ENCODE results near the gene MYOCOS.

MYOCOS gene

DNA sequence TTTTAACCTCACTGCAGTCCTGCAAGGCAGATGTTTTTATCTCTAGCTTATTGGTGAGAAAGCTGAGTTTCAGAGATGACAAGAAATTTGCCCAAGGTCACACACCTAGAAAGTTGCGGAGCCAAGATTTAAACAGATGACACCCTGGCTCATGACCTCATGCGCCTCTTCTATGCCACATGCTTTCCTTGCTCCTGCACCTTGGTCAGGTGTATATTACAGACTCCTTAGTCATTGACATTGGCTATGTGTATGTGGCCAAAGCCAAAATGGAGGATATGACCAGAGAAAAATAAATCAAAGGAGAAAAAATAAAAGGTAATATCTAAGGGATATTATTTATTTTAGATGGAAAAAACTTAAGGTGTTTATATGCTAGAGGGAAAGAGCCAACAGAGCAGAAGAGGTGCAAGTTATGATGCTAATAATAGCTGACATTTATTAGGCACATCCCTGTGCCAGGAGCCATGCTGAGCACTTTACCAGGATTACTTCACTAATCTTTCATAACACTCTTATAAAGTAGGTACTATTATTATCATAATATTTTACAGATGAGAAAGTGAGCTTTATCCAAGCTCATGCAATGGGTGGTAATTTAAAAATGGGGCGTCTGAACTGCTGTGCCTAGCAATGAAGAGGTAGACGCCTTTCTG is 44.2 kb downstream of the MYOCOS start:
- TF ChIP-seq, protein P1, sequence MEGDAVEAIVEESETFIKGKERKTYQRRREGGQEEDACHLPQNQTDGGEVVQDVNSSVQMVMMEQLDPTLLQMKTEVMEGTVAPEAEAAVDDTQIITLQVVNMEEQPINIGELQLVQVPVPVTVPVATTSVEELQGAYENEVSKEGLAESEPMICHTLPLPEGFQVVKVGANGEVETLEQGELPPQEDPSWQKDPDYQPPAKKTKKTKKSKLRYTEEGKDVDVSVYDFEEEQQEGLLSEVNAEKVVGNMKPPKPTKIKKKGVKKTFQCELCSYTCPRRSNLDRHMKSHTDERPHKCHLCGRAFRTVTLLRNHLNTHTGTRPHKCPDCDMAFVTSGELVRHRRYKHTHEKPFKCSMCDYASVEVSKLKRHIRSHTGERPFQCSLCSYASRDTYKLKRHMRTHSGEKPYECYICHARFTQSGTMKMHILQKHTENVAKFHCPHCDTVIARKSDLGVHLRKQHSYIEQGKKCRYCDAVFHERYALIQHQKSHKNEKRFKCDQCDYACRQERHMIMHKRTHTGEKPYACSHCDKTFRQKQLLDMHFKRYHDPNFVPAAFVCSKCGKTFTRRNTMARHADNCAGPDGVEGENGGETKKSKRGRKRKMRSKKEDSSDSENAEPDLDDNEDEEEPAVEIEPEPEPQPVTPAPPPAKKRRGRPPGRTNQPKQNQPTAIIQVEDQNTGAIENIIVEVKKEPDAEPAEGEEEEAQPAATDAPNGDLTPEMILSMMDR (conservative IDR thresholded peaks at IDR 0.05; ENCODE audit: low read depth, low read length): no peak
- no peaks in the 10 kb centered on the region for H3K36me3 ChIP-seq (ENCODE audit: insufficient read depth)
- no peaks in the 10 kb centered on the region for H4K20me1 ChIP-seq (ENCODE audit: insufficient read depth)
- no peaks in the 10 kb centered on the region for H3K4me1 ChIP-seq (ENCODE audit: low read depth, poor library complexity, severe bottlenecking)
- H3K27me3 ChIP-seq (ENCODE audit: insufficient read depth, low read depth): no peaks in the 10 kb centered on the region
- no peaks in the 10 kb centered on the region for H3K79me2 ChIP-seq (ENCODE audit: insufficient read depth, low read depth)
- no peak overlapping the region for H2AFZ ChIP-seq (ENCODE audit: low read depth)
- no peak overlapping the region for H3K27ac ChIP-seq
- H3K4me3 ChIP-seq (IDR thresholded peaks at IDR 0.05; ENCODE audit: insufficient read depth, low read depth, low read length): no peak overlapping the region
- H3K4me2 ChIP-seq: no peak overlapping the region
- no peak overlapping the region for H3K9ac ChIP-seq

- H3K27ac ChIP-seq: no peak overlapping the region
Measured at GRCh38 chr1:171668372-171668771, 46.3 kb downstream of the MYOCOS start.

GRCh38 chr1:171670739-171671138 is 48.7 kb downstream of the MYOCOS start:
- Histone ChIP-seq H3K27me3 (ENCODE audit: insufficient read depth, low read depth) (no peaks in the 10 kb centered on the region), H3K36me3 (ENCODE audit: insufficient read depth) (no peaks in the 10 kb centered on the region), H3K4me2 (no peak overlapping the region), H3K4me3 (IDR thresholded peaks at IDR 0.05; ENCODE audit: insufficient read depth, low read depth, low read length) (no peak overlapping the region), H3K27ac (no peak overlapping the region), H4K20me1 (ENCODE audit: insufficient read depth) (no peaks in the 10 kb centered on the region), H3K4me1 (ENCODE audit: low read depth, poor library complexity, severe bottlenecking) (no peaks in the 10 kb centered on the region), H2AFZ (ENCODE audit: low read depth) (no peak overlapping the region), H3K79me2 (ENCODE audit: insufficient read depth, low read depth) (no peaks in the 10 kb centered on the region), H3K9ac (no peak overlapping the region)
- TF ChIP-seq, protein P1 (conservative IDR thresholded peaks at IDR 0.05; ENCODE audit: low read depth, low read length): no peak

More at GRCh38 chr1:171668372-171668771, 46.3 kb downstream of the MYOCOS start:
- TF ChIP-seq, protein P1 (conservative IDR thresholded peaks at IDR 0.05; ENCODE audit: low read depth, low read length): no peak
- H2AFZ ChIP-seq (ENCODE audit: low read depth): no peak overlapping the region
- no peaks in the 10 kb centered on the region for H3K79me2 ChIP-seq (ENCODE audit: insufficient read depth, low read depth)
- H3K4me3 ChIP-seq (IDR thresholded peaks at IDR 0.05; ENCODE audit: insufficient read depth, low read depth, low read length): no peak overlapping the region
- H4K20me1 ChIP-seq (ENCODE audit: insufficient read depth): no peaks in the 10 kb centered on the region
- H3K27me3 ChIP-seq (ENCODE audit: insufficient read depth, low read depth): no peaks in the 10 kb centered on the region
- H3K4me1 ChIP-seq (ENCODE audit: low read depth, poor library complexity, severe bottlenecking): no peaks in the 10 kb centered on the region
- no peak overlapping the region for H3K9ac ChIP-seq
- H3K4me2 ChIP-seq: no peak overlapping the region
- H3K36me3 ChIP-seq (ENCODE audit: insufficient read depth): no peaks in the 10 kb centered on the region

- Histone ChIP-seq H3K79me2 (ENCODE audit: insufficient read depth, low read depth) (no peaks in the 10 kb centered on the region), H3K9ac (no peak overlapping the region), H3K27ac (no peak overlapping the region), H4K20me1 (ENCODE audit: insufficient read depth) (no peaks in the 10 kb centered on the region), H3K4me2 (no peak overlapping the region), H3K36me3 (ENCODE audit: insufficient read depth) (no peaks in the 10 kb centered on the region), H3K4me1 (ENCODE audit: low read depth, poor library complexity, severe bottlenecking) (no peaks in the 10 kb centered on the region), H3K4me3 (IDR thresholded peaks at IDR 0.05; ENCODE audit: insufficient read depth, low read depth, low read length) (no peak overlapping the region), H2AFZ (ENCODE audit: low read depth) (no peak overlapping the region), H3K27me3 (ENCODE audit: insufficient read depth, low read depth) (no peaks in the 10 kb centered on the region)
- TF ChIP-seq, protein P1 (conservative IDR thresholded peaks at IDR 0.05; ENCODE audit: low read depth, low read length): no peak
Measured at GRCh38 chr1:171674431-171675405, 52.7 kb downstream of the MYOCOS start.

All from KMS-11 (cell line).